ENCODE measurements around the gene HOXB3.

HOXB3 gene

GRCh38 chr17:48611681-48612455 lies 21.8 kb upstream of the HOXB3 start:
- peak; percentile 80 for DNase-seq

- DNase-seq: no peak
Observed at GRCh38 chr17:48611213-48611612, 21.2 kb upstream of the HOXB3 start.

GRCh38 chr17:48610282-48611211 lies 20.5 kb upstream of the HOXB3 start, which contains the start of gene HOXB7:
Gene HOXB7 (minus strand): TSS chr17:48611017. CDS start chr17:48610918, 99 bp downstream.
- peak; percentile 75 for DNase-seq

GRCh38 chr17:48609759-48610281 lies 19.8 kb upstream of the HOXB3 start:
- DNase-seq: no peak

GRCh38 chr17:48609033-48609432 lies 19.0 kb upstream of the HOXB3 start:
- no peak for DNase-seq

- DNase-seq: no peak
Observed at GRCh38 chr17:48608494-48608834, 18.4 kb upstream of the HOXB3 start.

- no peak for DNase-seq
Observed at GRCh38 chr17:48606892-48607614, 17.0 kb upstream of the HOXB3 start.

GRCh38 chr17:48605991-48606891 lies 16.2 kb upstream of the HOXB3 start:
- DNase-seq: no peak

- DNase-seq: no peak
Observed at GRCh38 chr17:48605409-48605919, 15.4 kb upstream of the HOXB3 start.

- DNase-seq: no peak
Observed at GRCh38 chr17:48604770-48605329, 14.8 kb upstream of the HOXB3 start, which contains the start of gene HOXB6. Gene HOXB6 (minus strand): TSS chr17:48604986. CDS start chr17:48598150, 6,836 bp downstream.

- no peak for DNase-seq
Observed at GRCh38 chr17:48603959-48604769, 14.1 kb upstream of the HOXB3 start.

- no peak for DNase-seq
Observed at GRCh38 chr17:48601539-48602425, 11.7 kb upstream of the HOXB3 start.

- DNase-seq: no peak
Observed at GRCh38 chr17:48601207-48601538, 11.1 kb upstream of the HOXB3 start.

GRCh38 chr17:48600244-48601098 lies 10.4 kb upstream of the HOXB3 start:
- DNase-seq: no peak

GRCh38 chr17:48599354-48599753 lies 9.3 kb upstream of the HOXB3 start:
- no peak for DNase-seq

GRCh38 chr17:48598736-48599135 lies 8.7 kb upstream of the HOXB3 start:
- DNase-seq: no peak

GRCh38 chr17:48597778-48598631 lies 8.0 kb upstream of the HOXB3 start:
- DNase-seq: no peak

GRCh38 chr17:48597528-48597777 lies 7.4 kb upstream of the HOXB3 start:
- DNase-seq: no peak

Measured in NCI-H2107 (cell line).